Measurements from ENCODE around the gene CNOT9.

GRCh38 chr2:218567797-218568189 is 846 bp upstream of the CNOT9 start:
- TF ChIP-seq CTCF (IDR thresholded peaks at IDR 0.05; ENCODE audit: low read depth, low read length, poor library complexity, severe bottlenecking) (no peak), EZH2phosphoT487 (IDR thresholded peaks at IDR 0.05; ENCODE audit: borderline replicate concordance, low read length) (no peak)

All from DOHH2 (cell line).